GM23338 (cell line): ENCODE measurements around the gene KRTAP5-6.
"Not testable (repeated sequence)": the region's sequence is repeated elsewhere in the genome, so short reads cannot be mapped to it uniquely, and the experiment has no call there.

Source experiments
- EZH2 ChIP-seq: fragments of 200-600 bp; sonication (generic); IDR thresholded peaks from one replicate; pipeline ENCODE4 v1.8.0; 2017; ENCODE audit warnings: antibody characterized with exemption, mild to moderate bottlenecking, low read depth; ENCODE audit not compliant: unreplicated experiment
- NANOG ChIP-seq: IDR thresholded peaks from 2 replicates; pipeline ENCODE4 v1.6.1; 2016; ENCODE audit warnings: antibody characterized with exemption, borderline replicate concordance
- TF ChIP-seq, protein P1 (sequence below), 2 experiments: fragments of 200-600 bp in 1 of 2; sonication (generic) in 1 of 2; conservative IDR thresholded peaks; 2 replicates each; pipeline versions ENCODE4 v1.5.1 to v1.6.1; 2016 to 2017; ENCODE audit warnings: antibody characterized with exemption in 2 of 2, low read depth in 2 of 2, mild to moderate bottlenecking in 2 of 2, moderate library complexity in 1 of 2
- TF ChIP-seq, protein P2 (sequence below): IDR thresholded peaks from 2 replicates; pipeline ENCODE4 v1.6.1; 2016; ENCODE audit warnings: antibody characterized with exemption

- TF ChIP-seq, protein P1, sequence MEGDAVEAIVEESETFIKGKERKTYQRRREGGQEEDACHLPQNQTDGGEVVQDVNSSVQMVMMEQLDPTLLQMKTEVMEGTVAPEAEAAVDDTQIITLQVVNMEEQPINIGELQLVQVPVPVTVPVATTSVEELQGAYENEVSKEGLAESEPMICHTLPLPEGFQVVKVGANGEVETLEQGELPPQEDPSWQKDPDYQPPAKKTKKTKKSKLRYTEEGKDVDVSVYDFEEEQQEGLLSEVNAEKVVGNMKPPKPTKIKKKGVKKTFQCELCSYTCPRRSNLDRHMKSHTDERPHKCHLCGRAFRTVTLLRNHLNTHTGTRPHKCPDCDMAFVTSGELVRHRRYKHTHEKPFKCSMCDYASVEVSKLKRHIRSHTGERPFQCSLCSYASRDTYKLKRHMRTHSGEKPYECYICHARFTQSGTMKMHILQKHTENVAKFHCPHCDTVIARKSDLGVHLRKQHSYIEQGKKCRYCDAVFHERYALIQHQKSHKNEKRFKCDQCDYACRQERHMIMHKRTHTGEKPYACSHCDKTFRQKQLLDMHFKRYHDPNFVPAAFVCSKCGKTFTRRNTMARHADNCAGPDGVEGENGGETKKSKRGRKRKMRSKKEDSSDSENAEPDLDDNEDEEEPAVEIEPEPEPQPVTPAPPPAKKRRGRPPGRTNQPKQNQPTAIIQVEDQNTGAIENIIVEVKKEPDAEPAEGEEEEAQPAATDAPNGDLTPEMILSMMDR (conservative IDR thresholded peaks at IDR 0.05; ENCODE audit: low read depth in 2 of 2) = not testable (repeated sequence)
- not testable (repeated sequence) for TF ChIP-seq EZH2, NANOG
- TF ChIP-seq, protein P2, sequence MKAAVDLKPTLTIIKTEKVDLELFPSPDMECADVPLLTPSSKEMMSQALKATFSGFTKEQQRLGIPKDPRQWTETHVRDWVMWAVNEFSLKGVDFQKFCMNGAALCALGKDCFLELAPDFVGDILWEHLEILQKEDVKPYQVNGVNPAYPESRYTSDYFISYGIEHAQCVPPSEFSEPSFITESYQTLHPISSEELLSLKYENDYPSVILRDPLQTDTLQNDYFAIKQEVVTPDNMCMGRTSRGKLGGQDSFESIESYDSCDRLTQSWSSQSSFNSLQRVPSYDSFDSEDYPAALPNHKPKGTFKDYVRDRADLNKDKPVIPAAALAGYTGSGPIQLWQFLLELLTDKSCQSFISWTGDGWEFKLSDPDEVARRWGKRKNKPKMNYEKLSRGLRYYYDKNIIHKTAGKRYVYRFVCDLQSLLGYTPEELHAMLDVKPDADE = not testable (repeated sequence)
Observed at GRCh38 chr11:1686220-1686619, 10.8 kb upstream of the KRTAP5-6 start.
